Measurements from ENCODE around the gene CDH20. TPM values are rescaled to one million over a fixed set of nuclear protein-coding genes. Genes with fewer than 3 reads are reported as not detected.

CDH20 gene
- under 0.01 TPM in 1 of 2 replicates, not detected in the other for total RNA-seq

DNA sequence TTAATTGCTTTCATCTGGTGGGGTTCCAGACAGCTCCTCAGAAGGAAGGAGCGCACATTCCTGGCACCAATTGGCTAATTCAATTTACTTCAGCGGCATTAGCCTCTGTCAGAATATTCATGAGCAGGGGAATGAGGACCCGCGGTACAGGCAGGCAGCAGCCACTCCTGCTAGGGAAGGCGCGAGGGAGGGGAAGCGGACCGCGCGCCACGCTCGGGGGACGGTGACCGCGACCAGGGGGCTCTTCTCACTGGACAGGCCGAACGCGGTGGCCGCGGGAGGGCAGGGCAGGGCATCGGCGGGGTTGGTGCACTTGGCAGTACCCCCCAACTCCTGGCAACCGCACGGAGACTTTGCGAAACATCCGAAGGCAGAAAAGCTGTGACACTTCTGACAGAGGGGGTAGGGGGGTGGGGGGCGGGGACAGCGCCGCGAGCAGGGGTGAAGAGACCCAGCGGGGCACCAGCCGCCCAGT, at the start of gene CDH20:
Gene CDH20, plus strand, starts transcription at position 160 of the 475 bp plus-strand sequence.

